GM18517 (cell line): Measurements from ENCODE around the gene POMP.
"Not testable (repeated sequence)": the region's sequence is repeated elsewhere in the genome, so short reads cannot be mapped to it uniquely, and the experiment has no call there.

ENCODE experiments used
- ATAC-seq: cut with Tn5 transposase; IDR thresholded peaks from one replicate; pipeline ENCODE4 v1.9.1; 2021; ENCODE audit warnings: mild to moderate bottlenecking, moderate library complexity; ENCODE audit not compliant: unreplicated experiment

Gene POMP

GRCh38 chr13:28693605-28694491 lies 34.9 kb downstream of the POMP start:
- not testable (repeated sequence) for ATAC-seq

GRCh38 chr13:28697441-28697840 lies 38.5 kb downstream of the POMP start:
- no peak for ATAC-seq

- no peak for ATAC-seq
These were observed 40.3 kb downstream of the POMP start for GRCh38 chr13:28699246-28699645.

GRCh38 chr13:28704282-28704681 lies 45.4 kb downstream of the POMP start:
- no peak for ATAC-seq

GRCh38 chr13:28704919-28705318 lies 46.0 kb downstream of the POMP start:
- no peak for ATAC-seq

GRCh38 chr13:28705461-28706083 lies 46.6 kb downstream of the POMP start:
- ATAC-seq: no peak

GRCh38 chr13:28707629-28708427 lies 48.9 kb downstream of the POMP start:
- peak; percentile 100 for ATAC-seq

- ATAC-seq: no peak
These were observed 51.2 kb downstream of the POMP start for GRCh38 chr13:28710161-28710560.

- ATAC-seq: no peak
These were observed 55.7 kb downstream of the POMP start for GRCh38 chr13:28714651-28715050.

- ATAC-seq: no peak
These were observed 57.6 kb downstream of the POMP start for GRCh38 chr13:28716511-28716910.

- ATAC-seq: no peak
These were observed 58.2 kb downstream of the POMP start for GRCh38 chr13:28717170-28717569.

GRCh38 chr13:28718196-28718542 lies 59.2 kb downstream of the POMP start:
- ATAC-seq: no peak

GRCh38 chr13:28718543-28719226 lies 59.8 kb downstream of the POMP start, which contains the start of gene SLC46A3:
TSS of gene SLC46A3 (minus strand) at chr13:28718970. CDS start at chr13:28717998, 972 bp downstream.
- peak; percentile 97 for ATAC-seq

- no peak for ATAC-seq
These were observed 60.5 kb downstream of the POMP start for GRCh38 chr13:28719227-28720055.

GRCh38 chr13:28723806-28724205 lies 64.9 kb downstream of the POMP start:
- ATAC-seq: no peak

- ATAC-seq: no peak
These were observed 66.2 kb downstream of the POMP start for GRCh38 chr13:28725046-28725610.
